H1 (cell line): Measurements from ENCODE around the gene PCYT2. TPM values are rescaled to one million over a fixed set of nuclear protein-coding genes. Genes with fewer than 3 reads are reported as not detected.

Source experiments
- CTCF ChIA-PET: fragments of 300-600 bp; sonication (Branson Sonifier 250); formaldehyde crosslinking; loops from one replicate; lab custom pipeline; 2021; ENCODE audit not compliant: partially characterized antibody; lab: Charles Lee
- POLR2A ChIA-PET: fragments of 300-600 bp; sonication (Branson Sonifier 250); formaldehyde crosslinking; loops from one replicate; lab custom pipeline; 2021; ENCODE audit warnings: inconsistent platforms; ENCODE audit not compliant: partially characterized antibody; lab: Charles Lee
- DNase-seq, 2 experiments: peaks; one replicate each; pipeline versions ENCODE4 v3.0.0 to v3.0.0-alpha.2; 2010 to 2022; ENCODE audit warnings: low spot score in 2 of 2, low read depth in 1 of 2, mixed read lengths in 1 of 2
- FAIRE-seq: peaks from 2 replicates; lab custom pipeline; 2011; peaks lifted over from hg19 to GRCh38; lab: Jason Lieb, UNC
- H2AFZ ChIP-seq: 2 replicates; pipeline ENCODE4 v1.8.1; 2012; ENCODE audit warnings: low read length, inconsistent platforms
- H2AK5ac ChIP-seq: 2 replicates; pipeline ENCODE4 v1.6.1; 2013; ENCODE audit warnings: low read depth, low read length
- H2BK120ac ChIP-seq: replicated peaks from 2 replicates; pipeline ENCODE3; 2013; ENCODE audit warnings: low read depth, low read length, inconsistent platforms
- H2BK12ac ChIP-seq: 2 replicates; pipeline ENCODE4 v1.6.1; 2013; ENCODE audit warnings: low read depth, low read length
- H2BK15ac ChIP-seq: 2 replicates; pipeline ENCODE4 v1.6.1; 2013; ENCODE audit warnings: low read length
- H2BK20ac ChIP-seq: 2 replicates; pipeline ENCODE4 v1.6.1; 2013; ENCODE audit warnings: low read length
- H2BK5ac ChIP-seq: 2 replicates; pipeline ENCODE4 v1.6.1; 2013; ENCODE audit warnings: low read depth, low read length
- H3K14ac ChIP-seq: 2 replicates; pipeline ENCODE4 v1.6.1; 2013; ENCODE audit warnings: inconsistent platforms; ENCODE audit not compliant: insufficient read length
- H3K18ac ChIP-seq: 2 replicates; pipeline ENCODE4 v1.6.1; 2013; ENCODE audit warnings: low read length; ENCODE audit errors: extremely low read depth
- H3K23ac ChIP-seq: 2 replicates; pipeline ENCODE4 v1.6.1; 2013; ENCODE audit warnings: inconsistent platforms; ENCODE audit not compliant: insufficient read length
- H3K23me2 ChIP-seq: 2 replicates; pipeline ENCODE4 v1.6.1; 2013; ENCODE audit warnings: low read depth, low read length
- H3K27ac ChIP-seq: 2 replicates; pipeline ENCODE4 v1.6.1; 2011; ENCODE audit warnings: low read depth, low read length, inconsistent platforms
- H3K27me3 ChIP-seq, 4 experiments: replicated peaks in 1 of 4; 1 replicate in 1 of 4; 2 replicates in 3 of 4; pipeline versions ENCODE4 v1.6.1 to v1.8.1; 2011 to 2013; ENCODE audit warnings: low read length in 3 of 4, mild to moderate bottlenecking in 3 of 4, inconsistent platforms in 2 of 4, mixed read lengths in 2 of 4, moderate library complexity in 1 of 4; ENCODE audit not compliant: control insufficient read depth in 3 of 4, insufficient read depth in 3 of 4; ENCODE audit errors: extremely low read depth in 1 of 4
- H3K36me3 ChIP-seq, 4 experiments: 2 replicates each; pipeline versions ENCODE4 v1.6.1 to v1.8.1; 2011 to 2013; ENCODE audit warnings: mild to moderate bottlenecking in 4 of 4, low read length in 3 of 4, moderate library complexity in 2 of 4, control low read depth in 1 of 4, inconsistent platforms in 1 of 4; ENCODE audit not compliant: insufficient read depth in 4 of 4, control insufficient read depth in 2 of 4
- H3K4ac ChIP-seq: replicated peaks from 2 replicates; pipeline ENCODE3; 2013; ENCODE audit warnings: low read length, low read depth, mixed read lengths, inconsistent platforms; ENCODE audit not compliant: insufficient read length
- H3K4me1 ChIP-seq, 4 experiments: replicated peaks in 1 of 4; 1 replicate in 1 of 4; 2 replicates in 3 of 4; pipeline versions ENCODE4 v1.6.1 to v1.8.1; 2011 to 2013; ENCODE audit warnings: low read length in 3 of 4, inconsistent platforms in 2 of 4, mixed read lengths in 1 of 4; ENCODE audit not compliant: insufficient read depth in 4 of 4, control insufficient read depth in 3 of 4
- H3K4me2 ChIP-seq, 2 experiments: 2 replicates each; pipeline versions ENCODE4 v1.6.1 to v1.8.1; 2011 to 2013; ENCODE audit warnings: low read depth in 2 of 2, low read length in 2 of 2, control low read depth in 1 of 2, inconsistent platforms in 1 of 2, mild to moderate bottlenecking in 1 of 2; ENCODE audit not compliant: insufficient read depth in 1 of 2
- H3K4me3 ChIP-seq, 4 experiments: fragments of 200-600, 300-600 bp in 1 of 4; sonication (generic), shearing (Covaris generic), sonication (Bioruptor Twin) in 1 of 4; 2 replicates each; pipeline versions ENCODE4 v1.5.1 to v1.8.1; 2011 to 2016; ENCODE audit warnings: low read length in 4 of 4, low read depth in 3 of 4, control low read depth in 2 of 4, inconsistent platforms in 2 of 4, mild to moderate bottlenecking in 2 of 4, mixed read lengths in 1 of 4, moderate library complexity in 1 of 4; ENCODE audit not compliant: insufficient read depth in 2 of 4; ENCODE audit errors: extremely low read depth in 1 of 4
- H3K56ac ChIP-seq: replicated peaks from 2 replicates; pipeline ENCODE3; 2013; ENCODE audit warnings: low read depth, mild to moderate bottlenecking, mixed read lengths, low read length, inconsistent platforms; ENCODE audit not compliant: insufficient read length
- H3K79me1 ChIP-seq: 2 replicates; pipeline ENCODE4 v1.6.1; 2013; ENCODE audit warnings: low read depth, low read length, control low read depth
- H3K79me2 ChIP-seq, 2 experiments: 2 replicates each; pipeline versions ENCODE4 v1.6.1 to v1.8.1; 2012 to 2013; ENCODE audit warnings: low read length in 2 of 2, mild to moderate bottlenecking in 2 of 2, inconsistent platforms in 1 of 2; ENCODE audit not compliant: insufficient read depth in 2 of 2, control insufficient read depth in 1 of 2
- H3K9ac ChIP-seq, 4 experiments: replicated peaks in 1 of 4; 1 replicate in 1 of 4; 2 replicates in 3 of 4; pipeline versions ENCODE4 v1.6.1 to v1.8.1; 2011 to 2013; ENCODE audit warnings: low read depth in 3 of 4, low read length in 3 of 4, control low read depth in 2 of 4, mild to moderate bottlenecking in 2 of 4, moderate library complexity in 2 of 4, inconsistent platforms in 1 of 4; ENCODE audit errors: extremely low read depth in 1 of 4
- H3K9me3 ChIP-seq, 2 experiments: 2 replicates each; pipeline versions ENCODE4 v1.6.1 to v1.8.1; 2012 to 2013; ENCODE audit warnings: mild to moderate bottlenecking in 2 of 2, moderate library complexity in 2 of 2, control low read depth in 1 of 2, inconsistent platforms in 1 of 2, low read depth in 1 of 2, low read length in 1 of 2, mixed read lengths in 1 of 2; ENCODE audit not compliant: insufficient read depth in 2 of 2
- H4K20me1 ChIP-seq, 2 experiments: replicated peaks in 1 of 2; 2 replicates each; pipeline versions ENCODE3 to v1.8.1; 2011 to 2013; ENCODE audit warnings: inconsistent platforms in 2 of 2, low read length in 2 of 2, mild to moderate bottlenecking in 1 of 2; ENCODE audit not compliant: insufficient read depth in 2 of 2, control insufficient read depth in 1 of 2
- H4K5ac ChIP-seq: 2 replicates; pipeline ENCODE4 v1.6.1; 2013; ENCODE audit warnings: low read length, low read depth, mixed read lengths, inconsistent platforms; ENCODE audit not compliant: insufficient read length
- H4K8ac ChIP-seq: 2 replicates; pipeline ENCODE4 v1.8.0; 2013; ENCODE audit warnings: mild to moderate bottlenecking, moderate library complexity, low read length, inconsistent platforms; ENCODE audit not compliant: insufficient read depth; ENCODE audit errors: extremely low read depth
- H4K91ac ChIP-seq: replicated peaks from 2 replicates; pipeline ENCODE3; 2013; ENCODE audit warnings: low read length, mixed read lengths, inconsistent platforms; ENCODE audit not compliant: insufficient read length
- BCL11A ChIP-seq, 2 experiments: IDR thresholded peaks; one replicate each; pipeline ENCODE4 v1.6.1; 2011; ENCODE audit warnings: low read depth in 2 of 2, low read length in 2 of 2, mild to moderate bottlenecking in 2 of 2
- CEBPB ChIP-seq: IDR thresholded peaks from 2 replicates; pipeline ENCODE4 v1.6.1; 2012; ENCODE audit warnings: low read depth, low read length
- FOSL1 ChIP-seq: IDR thresholded peaks from 2 replicates; pipeline ENCODE4 v1.6.1; 2011; ENCODE audit warnings: mild to moderate bottlenecking, low read depth, low read length, moderate library complexity; ENCODE audit not compliant: insufficient read depth
- KDM5A ChIP-seq: fragments of 200-600 bp; IDR thresholded peaks from 2 replicates; pipeline ENCODE4 v1.7.1; 2012; ENCODE audit warnings: mild to moderate bottlenecking, low read length, inconsistent platforms, mixed read lengths
- SIN3A ChIP-seq, 2 experiments: IDR thresholded peaks in 1 of 2; conservative IDR thresholded peaks in 1 of 2; 2 replicates each; pipeline ENCODE4 v1.6.1; 2011 to 2012; ENCODE audit warnings: low read length in 2 of 2, improper control_type of control experiment in 1 of 2, low read depth in 1 of 2, mild to moderate bottlenecking in 1 of 2
- ZNF274 ChIP-seq: IDR thresholded peaks from 2 replicates; pipeline ENCODE4 v1.7.0; 2012; ENCODE audit warnings: low read length, borderline replicate concordance; ENCODE audit errors: extremely low read depth
- WGBS, 2 experiments: shearing (Covaris generic) in 1 of 2; methylation state at CpG; one replicate each; pipeline versions ENCODE4 v1.1.6 to v1.1.7; 2013 to 2015; ENCODE audit warnings: low lambda C conversion rate in 2 of 2, mixed read lengths in 2 of 2, inconsistent platforms in 1 of 2, low coverage in 1 of 2, missing lambda C conversion rate in 1 of 2; ENCODE audit not compliant: insufficient replicate concordance in 2 of 2, insufficient coverage in 1 of 2, insufficient read length in 1 of 2; ENCODE audit errors: extremely low coverage in 1 of 2, missing lambda C conversion rate in 1 of 2; 5-methylcytosine and 5-hydroxymethylcytosine counted together
- polyA plus RNA-seq, 7 experiments: library from polyadenylated mRNA; depleted of rRNA in 3 of 7; stranded (reverse) in 5 of 7; unstranded in 2 of 7; fragments of >200 nt in 5 of 7; fragments of 200-250 nt in 2 of 7; gene quantifications; 1 replicate in 5 of 7; 2 replicates in 1 of 7; 4 replicates in 1 of 7; pipeline versions ENCODE4 v1.2.1 to v1.2.3, GENCODE V29; 2011 to 2013; ENCODE audit warnings: missing spikeins in 2 of 7, mixed read lengths in 2 of 7
- total RNA-seq: library from RNA; stranded (reverse); fragmentation: NEBNext Ultra II Directional; extraction: Animal tissue kit (Norgen Biotek cat#: 25700); gene quantifications from 2 replicates; pipeline ENCODE4 v1.2.1, GENCODE V29; 2021
- TF ChIP-seq, protein P1 (sequence below): IDR thresholded peaks from 2 replicates; pipeline ENCODE4 v1.6.1; 2012; ENCODE audit warnings: low read length, inconsistent platforms
- TF ChIP-seq, protein P2 (sequence below): IDR thresholded peaks from 2 replicates; pipeline ENCODE4 v1.6.1; 2012; ENCODE audit warnings: inconsistent platforms

The PCYT2 gene
- total and polyA plus RNA-seq, 2 of the 8 experiments (the other 6 are each of a cell fraction or from before 2014, with no cell fraction given), result 29.9 to 31.3 TPM

GRCh38 chr17:81904600-81905423, 6.4 kb downstream of the PCYT2 start:
- 93% methylated on average over 26 of the region's 28 CpGs; no CpG with 5 or more reads in 1 of the 2 experiments for WGBS, 2 experiments
- H2BK20ac ChIP-seq, result no peak overlapping the region
- H3K18ac ChIP-seq, result no peak overlapping the region
- H3K23ac ChIP-seq, result no peak overlapping the region
- peaks cover 0 to 1% (median under 1%) of the 10 kb centered on the region in 4 experiments; a peak in 3 of 8 replicates for H3K36me3 ChIP-seq
- H2BK5ac ChIP-seq, result no peak overlapping the region
- H3K9ac ChIP-seq, result no peak overlapping the region
- no peak for DNase-seq
- no peak overlapping the region for H2BK15ac ChIP-seq
- no peak overlapping the region for H3K4me3 ChIP-seq
- no peak overlapping the region for H3K4me2 ChIP-seq
- H4K91ac ChIP-seq, result no peak overlapping the region
- no peaks in the 10 kb centered on the region for H3K79me2 ChIP-seq
- peaks cover 0 to 8% (median 3%) of the 10 kb centered on the region in 4 experiments; a peak in 3 of 7 replicates for H3K4me1 ChIP-seq
- H3K79me1 ChIP-seq, result peaks cover 2% of the 10 kb centered on the region; the same call in 1 of the 2 replicates
- no peak overlapping the region for H2AK5ac ChIP-seq
- POLR2A ChIA-PET, result interaction anchor here (0.7 to 4.0 kb wide), 7 partner anchors 10 to 115 kb away, joined by 3 to 22 read pairs (median 3); partner anchors contain the start of gene ANAPC11
- H3K9me3 ChIP-seq, result no peaks in the 10 kb centered on the region
- H3K4ac ChIP-seq, result no peak overlapping the region
- no peak overlapping the region for H2BK120ac ChIP-seq
- FAIRE-seq, result no peak
- H3K23me2 ChIP-seq, result peaks cover 6% of the 10 kb centered on the region; the same call in 1 of the 2 replicates
- H2BK12ac ChIP-seq, result no peak overlapping the region
- H3K14ac ChIP-seq, result no peak overlapping the region
- H3K27ac ChIP-seq, result no peak overlapping the region
- peaks cover 5 to 19% of the 10 kb centered on the region in 2 experiments for H4K20me1 ChIP-seq
- no peak overlapping the region for H3K56ac ChIP-seq
- no peak overlapping the region for H4K5ac ChIP-seq
- no peak overlapping the region; the same call in 1 of the 2 replicates for H4K8ac ChIP-seq
- peaks cover 0 to 22% (median 14%) of the 10 kb centered on the region in 4 experiments; a peak in 5 of 7 replicates for H3K27me3 ChIP-seq
- CTCF ChIA-PET, result interaction anchor here (0.8 kb wide), 1 partner anchor 35 kb away, joined by 3 read pairs; no protein-coding TSS in a partner anchor
- no peak overlapping the region for H2AFZ ChIP-seq
- TF ChIP-seq KDM5A, result no peak
- TF ChIP-seq, protein P1, sequence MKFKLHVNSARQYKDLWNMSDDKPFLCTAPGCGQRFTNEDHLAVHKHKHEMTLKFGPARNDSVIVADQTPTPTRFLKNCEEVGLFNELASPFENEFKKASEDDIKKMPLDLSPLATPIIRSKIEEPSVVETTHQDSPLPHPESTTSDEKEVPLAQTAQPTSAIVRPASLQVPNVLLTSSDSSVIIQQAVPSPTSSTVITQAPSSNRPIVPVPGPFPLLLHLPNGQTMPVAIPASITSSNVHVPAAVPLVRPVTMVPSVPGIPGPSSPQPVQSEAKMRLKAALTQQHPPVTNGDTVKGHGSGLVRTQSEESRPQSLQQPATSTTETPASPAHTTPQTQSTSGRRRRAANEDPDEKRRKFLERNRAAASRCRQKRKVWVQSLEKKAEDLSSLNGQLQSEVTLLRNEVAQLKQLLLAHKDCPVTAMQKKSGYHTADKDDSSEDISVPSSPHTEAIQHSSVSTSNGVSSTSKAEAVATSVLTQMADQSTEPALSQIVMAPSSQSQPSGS, result no peak
- TF ChIP-seq ZNF274, result no peak
- TF ChIP-seq, protein P2, sequence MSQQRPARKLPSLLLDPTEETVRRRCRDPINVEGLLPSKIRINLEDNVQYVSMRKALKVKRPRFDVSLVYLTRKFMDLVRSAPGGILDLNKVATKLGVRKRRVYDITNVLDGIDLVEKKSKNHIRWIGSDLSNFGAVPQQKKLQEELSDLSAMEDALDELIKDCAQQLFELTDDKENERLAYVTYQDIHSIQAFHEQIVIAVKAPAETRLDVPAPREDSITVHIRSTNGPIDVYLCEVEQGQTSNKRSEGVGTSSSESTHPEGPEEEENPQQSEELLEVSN, result no peak
- no peak for TF ChIP-seq FOSL1
- TF ChIP-seq SIN3A (conservative IDR thresholded peaks at IDR 0.05 in 1 of 2, IDR thresholded peaks at IDR 0.05 in 1 of 2; ENCODE audit: low read depth in 1 of 2, low read length in 2 of 2), result no peak
- no peak for TF ChIP-seq BCL11A (IDR thresholded peaks at IDR 0.05; ENCODE audit: low read depth in 2 of 2, low read length in 2 of 2)
- no peak for TF ChIP-seq CEBPB
